ENCODE data around the gene FA2H.

GRCh38 chr16:74768239-74768638, 6.4 kb downstream of the FA2H start:
- TF ChIP-seq MTA3 (IDR thresholded peaks at IDR 0.05; ENCODE audit: borderline replicate concordance, low read length), result no peak
- no peak for TF ChIP-seq ASH2L (IDR thresholded peaks at IDR 0.05; ENCODE audit: borderline replicate concordance, low read depth)
- TF ChIP-seq POLR2A (IDR thresholded peaks at IDR 0.05; ENCODE audit: low read depth, low read length), result no peak
- no peak for TF ChIP-seq ZBTB40 (IDR thresholded peaks at IDR 0.05; ENCODE audit: borderline replicate concordance)
- TF ChIP-seq ZSCAN29 (IDR thresholded peaks at IDR 0.05), result no peak
- no peak for TF ChIP-seq NR2F1 (conservative IDR thresholded peaks at IDR 0.05)
- no peak for TF ChIP-seq CTCF (IDR thresholded peaks at IDR 0.05 in 2 of 3, conservative IDR thresholded peaks at IDR 0.05 in 1 of 3; ENCODE audit: control insufficient read depth in 2 of 3, extremely low read depth in 1 of 3, insufficient read depth in 1 of 3, low read depth in 3 of 3, low read length in 3 of 3)
- TF ChIP-seq RAD51 (IDR thresholded peaks at IDR 0.05), result no peak
- no peak for TF ChIP-seq CBX5 (IDR thresholded peaks at IDR 0.05; ENCODE audit: low read depth)
- no peak for TF ChIP-seq RAD21 (IDR thresholded peaks at IDR 0.05; ENCODE audit: insufficient read depth, low read depth, low read length)
- TF ChIP-seq E2F8 (IDR thresholded peaks at IDR 0.05; ENCODE audit: low read depth, partially characterized antibody), result no peak
- TF ChIP-seq MEF2B (IDR thresholded peaks at IDR 0.05; ENCODE audit: partially characterized antibody, poor library complexity, severe bottlenecking), result no peak
